Heart left ventricle (tissue), 13 donors: Measurements from ENCODE around the gene TTC33.

Experiments
- CTCF ChIP-seq, 12 donors: fragments of 200-600 bp; sonication (generic) in 4 of 12; IDR thresholded peaks; one replicate each; pipeline versions ENCODE4 v1.5.0 to v1.8.0; 2018 to 2022; ENCODE audit warnings: antibody characterized with exemption in 12 of 12, mild to moderate bottlenecking in 5 of 12
- POLR2A ChIP-seq, 2 donors: fragments of 450-650 bp; IDR thresholded peaks; one replicate each; pipeline ENCODE4 v1.6.1; 2017; ENCODE audit warnings: antibody characterized with exemption in 2 of 2, mild to moderate bottlenecking in 2 of 2, moderate library complexity in 2 of 2
- donor health status: ischemic (EF 13 %, LVEDD 7.1; RV severe dilation, severe dysfunction).
- donor health status: DM: no; HTN: yes; CAD: no.
- donor health status: DM: no; HTN: no; CAD: no.
- donor health status: ischemic (EF 25% LVEDD 6.9; RV normal size, moderate dysfunction).
- donor health status: ischemic (EF 25% LVEDD 5.7; RV mildly dilated, moderate dysfunction).
- donor health status: ischemic (EF 35%, LVEDD 5.7; RV mildly dilated, moderate dysfunction).
- donor health status: nonischemic (EF 11% LVEDD 7.7; RV severe dilation, severe dysfunction).
- donor health status: DM: yes; HTN: yes; CAD: no.
- donor health status: PGD.
- donor health status: ischemic (EF 29% LVEDD 5.4; RV normal size, mild dysfunction).
- donor health status: nonischemic (EF 23%, LVEDD 6.1; RV moderate dilation, normal function).

- no peak for TF ChIP-seq POLR2A (IDR thresholded peaks at IDR 0.05)
- TF ChIP-seq CTCF (IDR thresholded peaks at IDR 0.05), result no peak
Measured at GRCh38 chr5:40479939-40480338, 275.8 kb downstream of the TTC33 start.
